SKM-1 treated with dmso at 0.1 percent for 144 hours (cell line): ENCODE results near the gene NOXO1.
"Not testable (repeated sequence)": the region's sequence is repeated elsewhere in the genome, so short reads cannot be mapped to it uniquely, and the experiment has no call there.

Experiments
- DNase-seq: peaks from one replicate; lab custom pipeline; 2025; ENCODE audit not compliant: unreplicated experiment; lab: John Stamatoyannopoulos, UW

The NOXO1 gene

GRCh38 chr16:1942810-1943726 is 38.2 kb downstream of the NOXO1 start, which contains the start of gene MSRB1:
TSS of gene MSRB1 (minus strand) at chr16:1943199. CDS start at chr16:1943156, 43 bp downstream.
- peak; percentile 99 for DNase-seq

GRCh38 chr16:1942047-1942809 is 39.0 kb downstream of the NOXO1 start:
- peak; percentile 89 for DNase-seq

GRCh38 chr16:1941162-1942046 is 39.9 kb downstream of the NOXO1 start:
- DNase-seq = peak; percentile 46

GRCh38 chr16:1940273-1941161 is 40.8 kb downstream of the NOXO1 start:
- DNase-seq = no peak

DNA sequence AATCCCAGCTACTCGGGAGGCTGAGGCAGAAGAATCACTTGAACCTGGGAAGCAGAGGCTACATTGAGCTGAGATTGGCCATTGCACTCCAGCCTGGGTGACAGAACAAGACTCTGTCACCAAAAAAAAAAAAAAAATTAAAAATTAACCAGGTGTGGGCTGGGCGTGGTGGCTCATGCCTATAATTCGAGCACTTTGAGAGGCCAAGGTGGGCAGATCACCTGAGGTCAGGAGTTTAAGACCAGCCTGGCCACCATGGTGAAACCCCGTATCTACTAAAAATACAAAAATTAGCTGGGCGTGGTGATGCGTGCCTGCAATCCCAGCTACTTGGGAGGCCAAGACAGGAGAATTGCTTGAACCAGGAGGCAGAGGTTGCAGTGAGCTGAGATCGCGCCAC is 41.4 kb downstream of the NOXO1 start:
- not testable (repeated sequence) for DNase-seq

DNA sequence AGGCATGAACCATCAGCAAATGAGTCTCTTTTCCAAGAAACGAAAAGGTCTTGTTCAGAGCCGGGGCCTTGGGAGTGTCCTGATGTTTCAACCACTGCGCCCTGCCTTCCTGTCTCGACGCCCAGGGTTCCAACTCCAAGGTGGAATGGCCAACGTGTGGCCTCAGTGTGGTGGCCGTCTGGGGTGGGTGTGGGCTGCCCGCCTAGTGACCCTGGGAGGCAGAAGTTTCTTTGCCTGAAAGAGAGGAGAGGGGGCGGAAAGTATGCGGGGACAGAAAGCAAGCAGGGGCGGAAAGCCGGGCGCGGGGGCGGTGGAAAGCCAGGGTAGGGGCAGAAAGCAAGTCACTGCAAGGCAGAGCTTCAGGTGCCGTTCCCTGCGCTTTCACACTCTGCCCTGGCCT is 42.4 kb downstream of the NOXO1 start:
- no peak for DNase-seq

- peak; percentile 89 for DNase-seq
Observed at GRCh38 chr16:1938316-1938715, 43.0 kb downstream of the NOXO1 start.

GRCh38 chr16:1936945-1937479 is 44.3 kb downstream of the NOXO1 start:
- no peak for DNase-seq

- DNase-seq = no peak
Observed at GRCh38 chr16:1933097-1933661, 48.1 kb downstream of the NOXO1 start.

DNA sequence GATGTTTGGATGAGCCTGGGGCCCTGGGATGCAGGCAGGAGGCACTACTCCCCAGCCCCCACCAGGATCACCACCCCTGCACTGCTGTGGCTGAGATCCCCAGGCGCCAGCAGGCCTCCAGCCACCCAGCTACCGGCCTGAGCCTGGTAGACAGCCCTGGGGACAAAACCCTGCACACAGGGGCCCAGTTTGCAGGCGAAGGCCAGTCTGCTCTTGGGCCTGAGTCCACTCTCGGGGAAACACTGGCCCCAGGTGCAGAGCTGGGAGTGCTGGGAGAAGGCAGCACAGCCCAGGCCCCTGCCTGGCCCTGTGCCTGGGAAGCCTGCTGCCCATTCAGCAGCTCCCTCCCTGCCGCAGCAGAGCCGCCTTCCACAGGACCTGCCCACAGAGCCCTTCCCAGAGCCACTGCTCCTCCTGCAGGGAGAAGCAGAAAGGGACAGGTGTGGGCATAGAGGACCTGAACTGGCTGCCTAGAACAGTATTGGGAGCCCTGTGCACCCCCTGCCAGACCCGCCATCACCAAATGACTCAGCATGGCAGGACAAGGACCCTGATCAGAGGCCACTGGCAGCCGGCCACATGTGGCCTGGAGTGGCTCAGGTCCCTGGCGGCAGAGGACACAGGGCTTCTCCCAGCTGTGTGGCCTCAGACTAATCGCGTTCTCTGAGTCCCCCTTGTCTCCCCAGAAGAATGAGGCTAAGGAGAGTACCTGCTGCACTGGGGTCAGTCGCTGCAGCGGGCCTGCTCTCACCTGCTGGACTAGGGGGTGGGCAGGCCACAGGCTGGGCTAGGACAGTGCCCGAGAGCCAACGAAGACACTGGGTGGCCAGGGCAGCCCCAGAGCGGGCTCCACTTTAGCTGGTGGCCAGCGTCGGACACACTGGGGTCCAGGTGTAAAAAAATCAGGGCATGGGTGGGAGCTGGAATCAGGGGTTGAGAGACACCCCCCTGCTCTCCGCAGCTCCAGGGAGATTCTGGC is 48.9 kb downstream of the NOXO1 start:
- DNase-seq = no peak

DNA sequence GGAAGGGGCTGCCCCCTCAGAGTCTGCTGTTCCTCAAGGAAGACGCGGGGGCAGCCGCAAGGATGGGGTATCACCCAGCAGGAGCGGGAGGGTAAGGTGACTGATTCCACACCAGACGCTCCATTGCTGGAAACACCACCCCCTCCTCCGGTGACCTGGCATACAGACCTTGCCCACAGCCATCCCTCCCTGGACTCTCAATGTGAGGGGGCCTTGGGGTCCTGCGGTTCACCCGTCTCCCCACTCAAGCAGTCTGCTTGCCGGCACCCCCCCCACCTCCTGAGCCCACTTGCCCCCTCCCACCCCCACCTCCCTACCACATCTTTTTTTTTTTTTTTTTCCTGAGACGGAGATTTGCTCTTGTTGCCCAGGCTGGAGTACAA is 50.9 kb downstream of the NOXO1 start:
- no peak for DNase-seq

DNA sequence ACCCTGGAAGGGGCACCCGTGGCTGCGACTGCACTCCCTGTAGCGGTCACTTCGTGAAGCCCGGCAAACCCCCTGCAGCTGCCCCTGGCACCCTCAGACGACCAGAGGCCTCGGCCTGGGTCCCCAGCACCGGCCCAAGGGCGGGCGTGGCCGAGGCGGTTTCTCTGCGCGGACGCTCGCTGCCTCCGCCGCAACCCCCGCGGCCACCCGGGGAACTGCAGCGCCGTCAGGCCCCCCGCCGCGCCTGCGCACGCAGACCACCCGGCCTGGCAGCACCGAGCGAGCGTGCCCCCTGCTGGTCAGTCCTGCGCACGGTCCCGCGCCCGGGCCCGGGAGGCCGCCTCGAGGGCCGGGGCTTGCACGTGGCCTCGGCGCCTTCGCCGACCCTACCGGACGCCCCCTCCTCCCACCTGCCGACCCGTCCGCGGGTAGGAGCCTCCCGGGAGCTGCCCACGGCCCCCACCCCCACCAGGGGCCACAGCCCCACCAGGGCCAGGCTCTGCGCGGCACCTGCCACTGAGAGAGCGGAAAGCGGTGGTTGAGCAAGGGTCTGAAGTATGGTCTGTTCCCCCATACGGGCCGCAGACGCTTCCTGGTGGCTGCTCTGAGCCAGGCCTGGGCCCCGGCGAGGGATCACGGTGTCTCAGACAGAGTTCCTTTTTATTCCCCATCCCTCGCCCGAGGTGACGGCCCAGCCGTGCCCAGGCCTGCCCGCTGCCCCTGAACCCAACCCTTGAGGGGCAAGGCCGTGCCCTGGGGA is 51.5 kb downstream of the NOXO1 start:
- peak; percentile 89 for DNase-seq

DNA sequence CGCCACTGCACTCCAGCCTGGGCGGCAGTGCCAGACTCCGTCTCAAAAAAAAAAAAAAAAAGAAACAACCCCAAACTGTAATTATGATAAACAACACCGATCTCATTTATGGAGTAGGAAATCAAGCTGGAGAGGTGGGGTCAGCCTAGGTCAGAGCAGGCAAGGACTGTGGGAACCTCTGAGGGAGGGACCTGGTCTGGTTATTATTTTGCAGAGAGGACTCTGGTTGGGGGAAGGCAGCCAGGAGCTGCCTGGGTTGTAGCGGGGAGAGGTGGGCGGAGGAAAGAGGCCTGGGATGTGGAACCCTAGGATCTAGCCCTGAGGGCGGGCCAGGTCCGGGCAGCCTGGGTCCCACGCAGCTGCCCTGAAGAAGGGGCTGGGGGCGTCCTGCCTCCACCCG is 52.2 kb downstream of the NOXO1 start:
- DNase-seq = no peak
